ENCODE measurements around the gene FGB. TPM values are rescaled to one million over a fixed set of nuclear protein-coding genes. Genes with fewer than 3 reads are reported as not detected.

The FGB gene
- total and polyA plus RNA-seq, 2 donors: 1.1 to 1.3 TPM

DNA sequence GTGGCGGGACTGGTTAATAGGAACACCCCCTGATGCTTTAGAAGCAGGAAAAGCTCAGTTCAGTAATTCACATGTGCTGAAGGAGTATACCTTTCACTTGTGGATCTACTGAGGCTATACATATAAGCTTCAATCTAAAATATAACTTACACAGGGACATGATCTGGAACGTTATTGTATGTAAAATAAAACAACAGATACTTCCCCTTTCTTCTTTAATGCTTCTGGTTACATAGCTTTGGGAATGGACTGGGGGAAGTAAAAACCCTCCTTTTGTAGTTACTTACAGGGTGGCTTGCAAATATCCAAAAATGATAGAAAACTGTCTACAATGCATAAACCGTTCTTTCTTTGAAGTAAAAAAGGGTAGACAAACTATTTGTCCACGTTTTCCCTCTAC lies 47.8 kb downstream of the FGB start:
- 50% methylated on average over 4 of the region's 4 CpGs for WGBS
- no peak overlapping the region for H3K4me3 ChIP-seq (ENCODE audit: low read length in 2 of 2)
- no peaks in the 10 kb centered on the region for H3K36me3 ChIP-seq (ENCODE audit: control insufficient read depth in 2 of 2, insufficient read depth in 2 of 2, low read length in 1 of 2)
- no peaks in the 10 kb centered on the region for H3K9me3 ChIP-seq (ENCODE audit: control insufficient read depth in 2 of 2, insufficient read depth in 1 of 2, low read length in 1 of 2)
- no peak for DNase-seq (ENCODE audit: low read depth in 6 of 9, low spot score in 9 of 9)
- H3K27ac ChIP-seq (ENCODE audit: low read depth in 1 of 2, low read length in 1 of 2): no peak overlapping the region
- no peaks in the 10 kb centered on the region for H3K27me3 ChIP-seq (ENCODE audit: control insufficient read depth in 2 of 2, insufficient read depth in 1 of 2, low read length in 1 of 2)
- H3K4me1 ChIP-seq (ENCODE audit: control insufficient read depth in 2 of 2, insufficient read depth in 2 of 2, low read length in 2 of 2): no peaks in the 10 kb centered on the region

DNA sequence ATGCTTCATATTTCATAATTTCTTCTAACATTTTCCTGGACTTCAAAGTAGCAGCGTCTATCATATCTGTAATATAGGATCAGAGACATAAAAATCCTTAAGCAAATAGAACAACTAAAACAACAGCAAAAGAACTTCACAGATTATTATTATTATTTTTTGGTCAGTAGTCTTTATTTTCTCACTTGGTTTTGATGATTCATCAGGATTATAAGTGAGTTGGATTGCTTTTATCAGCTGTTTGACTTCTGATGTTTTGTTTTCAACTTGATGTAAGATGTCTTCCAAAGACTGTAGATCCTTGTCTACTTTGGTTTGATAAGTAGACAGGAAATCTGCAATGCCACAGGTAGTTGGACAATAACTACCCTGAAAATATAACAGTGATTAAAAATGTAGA lies 49.0 kb downstream of the FGB start:
- no peak overlapping the region for H3K4me3 ChIP-seq (ENCODE audit: low read length in 2 of 2)
- H3K36me3 ChIP-seq (ENCODE audit: control insufficient read depth in 2 of 2, insufficient read depth in 2 of 2, low read length in 1 of 2): no peaks in the 10 kb centered on the region
- WGBS: 97% methylated on average over 1 of the region's 1 CpG
- no peaks in the 10 kb centered on the region for H3K4me1 ChIP-seq (ENCODE audit: control insufficient read depth in 2 of 2, insufficient read depth in 2 of 2, low read length in 2 of 2)
- DNase-seq (ENCODE audit: low read depth in 6 of 9, low spot score in 9 of 9): no peak
- H3K27me3 ChIP-seq (ENCODE audit: control insufficient read depth in 2 of 2, insufficient read depth in 1 of 2, low read length in 1 of 2): no peaks in the 10 kb centered on the region
- H3K9me3 ChIP-seq (ENCODE audit: control insufficient read depth in 2 of 2, insufficient read depth in 1 of 2, low read length in 1 of 2): no peaks in the 10 kb centered on the region
- no peak overlapping the region for H3K27ac ChIP-seq (ENCODE audit: low read depth in 1 of 2, low read length in 1 of 2)

DNA sequence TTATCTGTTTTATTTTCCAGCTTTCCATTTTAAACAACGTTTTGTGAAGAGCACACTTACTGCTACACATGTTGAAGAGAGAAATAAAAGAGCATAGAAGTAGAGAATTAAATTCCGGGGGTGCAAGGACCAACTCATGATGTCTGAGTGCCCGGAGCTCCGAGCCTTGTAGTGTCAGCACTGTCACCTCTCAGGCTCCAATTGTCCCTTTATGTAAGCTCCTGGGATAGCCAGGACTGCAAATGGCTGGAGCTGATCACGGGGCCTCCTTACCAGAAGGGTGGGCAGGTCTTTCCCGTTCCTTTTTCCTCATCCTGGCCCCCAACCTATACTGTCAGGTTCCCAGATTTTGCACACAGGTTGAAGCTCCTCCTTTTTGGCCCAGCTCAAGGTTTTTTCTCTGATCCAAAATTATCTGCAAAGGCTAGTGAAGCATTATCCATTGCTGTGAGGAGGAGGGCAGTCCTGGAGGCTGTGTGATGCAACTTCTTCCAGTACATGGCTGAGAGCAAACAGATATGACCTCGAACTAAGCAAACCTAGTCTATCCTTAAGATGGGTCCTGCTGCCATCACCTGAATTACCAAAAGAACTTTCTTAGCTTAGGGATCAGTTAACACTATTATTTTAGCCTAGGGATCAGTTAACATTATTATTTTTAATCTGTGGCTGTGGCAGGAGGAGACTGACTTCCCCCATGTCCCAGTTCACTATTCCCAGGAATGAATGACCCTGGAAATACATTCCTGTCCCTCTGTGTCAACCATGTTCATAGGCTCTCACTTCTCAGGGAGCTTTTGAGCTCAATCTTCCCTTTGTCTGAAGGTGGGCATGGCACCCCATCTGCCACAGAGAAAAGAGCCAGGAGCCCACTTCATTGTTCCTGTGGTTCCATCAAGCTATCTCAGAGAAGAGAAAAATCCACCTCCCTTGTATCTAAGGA lies 49.9 kb downstream of the FGB start, which contains the start of gene FGG:
Gene FGG (minus strand): TSS at position 185 of the 943 bp plus-strand sequence. CDS start 47 bp downstream, at position 138.
- Histone ChIP-seq H3K9me3 (ENCODE audit: control insufficient read depth in 2 of 2, insufficient read depth in 1 of 2, low read length in 1 of 2) (no peaks in the 10 kb centered on the region), H3K27ac (ENCODE audit: low read depth in 1 of 2, low read length in 1 of 2) (no peak within 1 kb of the TSS), H3K27me3 (ENCODE audit: control insufficient read depth in 2 of 2, insufficient read depth in 1 of 2, low read length in 1 of 2) (no peaks in the 10 kb centered on the region), H3K36me3 (ENCODE audit: control insufficient read depth in 2 of 2, insufficient read depth in 2 of 2, low read length in 1 of 2) (no peaks in the 10 kb centered on the region), H3K4me3 (ENCODE audit: low read length in 2 of 2) (no peak within 1 kb of the TSS), H3K4me1 (ENCODE audit: control insufficient read depth in 2 of 2, insufficient read depth in 2 of 2, low read length in 2 of 2) (no peaks in the 10 kb centered on the region)
- 91% methylated on average over 7 of the region's 7 CpGs for WGBS
- no peak for DNase-seq (ENCODE audit: low read depth in 6 of 9, low spot score in 9 of 9)

DNA sequence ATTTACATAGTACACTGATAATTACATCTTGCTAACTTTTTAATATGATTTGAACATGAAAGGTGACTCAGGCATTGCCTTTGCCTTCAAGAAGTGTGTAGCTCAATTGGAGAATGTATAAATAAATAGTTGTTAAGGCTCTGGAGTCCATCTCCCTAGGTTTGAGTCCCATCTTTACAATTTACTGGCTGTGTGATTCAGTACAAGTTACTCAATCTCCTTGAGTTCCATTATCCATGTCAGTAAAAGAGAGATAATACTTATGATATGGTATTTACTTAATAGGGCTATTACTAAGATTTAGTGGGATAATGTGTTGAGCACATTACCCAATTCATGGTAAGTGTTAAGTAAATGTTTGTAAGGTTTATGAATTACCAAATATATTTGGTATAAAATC lies 51.5 kb downstream of the FGB start:
- H3K27ac ChIP-seq (ENCODE audit: low read depth in 1 of 2, low read length in 1 of 2): no peak overlapping the region
- H3K4me3 ChIP-seq (ENCODE audit: low read length in 2 of 2): no peak overlapping the region
- H3K4me1 ChIP-seq (ENCODE audit: control insufficient read depth in 2 of 2, insufficient read depth in 2 of 2, low read length in 2 of 2): no peaks in the 10 kb centered on the region
- DNase-seq (ENCODE audit: low read depth in 6 of 9, low spot score in 9 of 9): no peak
- H3K27me3 ChIP-seq (ENCODE audit: control insufficient read depth in 2 of 2, insufficient read depth in 1 of 2, low read length in 1 of 2): no peaks in the 10 kb centered on the region
- no peaks in the 10 kb centered on the region for H3K36me3 ChIP-seq (ENCODE audit: control insufficient read depth in 2 of 2, insufficient read depth in 2 of 2, low read length in 1 of 2)
- H3K9me3 ChIP-seq (ENCODE audit: control insufficient read depth in 2 of 2, insufficient read depth in 1 of 2, low read length in 1 of 2): no peaks in the 10 kb centered on the region

DNA sequence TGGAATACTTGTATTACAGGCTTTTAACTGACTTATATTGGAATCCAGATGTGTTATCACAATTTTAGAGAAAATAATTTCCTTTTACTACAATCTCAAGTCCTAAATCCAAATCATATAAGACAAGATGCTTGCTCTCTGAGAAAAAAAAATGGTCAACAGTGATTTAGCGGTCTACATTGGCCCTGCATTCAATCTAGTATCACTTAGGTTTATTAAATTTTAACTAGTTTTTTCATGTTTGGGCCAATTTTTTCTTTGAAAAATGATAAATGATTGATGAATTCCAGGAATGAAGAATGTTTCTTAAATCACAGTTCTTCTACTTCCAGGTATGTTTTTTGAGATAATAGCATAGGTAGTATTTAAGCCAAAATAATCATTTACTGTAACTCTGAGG lies 52.4 kb downstream of the FGB start:
- H3K4me1 ChIP-seq (ENCODE audit: control insufficient read depth in 2 of 2, insufficient read depth in 2 of 2, low read length in 2 of 2): no peaks in the 10 kb centered on the region
- H3K9me3 ChIP-seq (ENCODE audit: control insufficient read depth in 2 of 2, insufficient read depth in 1 of 2, low read length in 1 of 2): no peaks in the 10 kb centered on the region
- no peak for DNase-seq (ENCODE audit: low read depth in 6 of 9, low spot score in 9 of 9)
- H3K36me3 ChIP-seq (ENCODE audit: control insufficient read depth in 2 of 2, insufficient read depth in 2 of 2, low read length in 1 of 2): no peaks in the 10 kb centered on the region
- H3K4me3 ChIP-seq (ENCODE audit: low read length in 2 of 2): no peak overlapping the region
- WGBS: 97% methylated on average over 1 of the region's 1 CpG
- H3K27me3 ChIP-seq (ENCODE audit: control insufficient read depth in 2 of 2, insufficient read depth in 1 of 2, low read length in 1 of 2): no peaks in the 10 kb centered on the region
- H3K27ac ChIP-seq (ENCODE audit: low read depth in 1 of 2, low read length in 1 of 2): no peak overlapping the region

DNA sequence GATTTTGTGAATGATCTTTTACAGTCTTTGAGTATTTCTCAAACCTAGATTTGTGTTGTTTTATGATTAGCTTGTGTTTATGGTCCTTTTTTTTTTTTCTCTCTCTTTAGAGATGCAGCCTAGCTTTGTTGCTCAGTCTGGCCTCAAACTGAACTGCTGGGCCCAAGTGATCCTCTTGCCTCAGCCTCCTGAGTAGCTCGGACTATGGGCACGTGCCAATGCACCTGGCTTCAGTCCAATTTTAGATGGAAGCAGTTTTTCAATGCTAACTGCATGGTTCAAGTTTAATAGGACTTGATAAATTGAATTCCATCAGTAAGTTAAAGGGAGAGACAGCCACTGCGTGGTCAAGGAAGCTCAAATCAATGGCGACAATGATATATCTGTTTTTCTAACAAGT lies 53.5 kb downstream of the FGB start:
- no peaks in the 10 kb centered on the region for H3K9me3 ChIP-seq (ENCODE audit: control insufficient read depth in 2 of 2, insufficient read depth in 1 of 2, low read length in 1 of 2)
- no peak overlapping the region for H3K4me3 ChIP-seq (ENCODE audit: low read length in 2 of 2)
- no peak for DNase-seq (ENCODE audit: low read depth in 6 of 9, low spot score in 9 of 9)
- H3K36me3 ChIP-seq (ENCODE audit: control insufficient read depth in 2 of 2, insufficient read depth in 2 of 2, low read length in 1 of 2): no peaks in the 10 kb centered on the region
- H3K4me1 ChIP-seq (ENCODE audit: control insufficient read depth in 2 of 2, insufficient read depth in 2 of 2, low read length in 2 of 2): no peaks in the 10 kb centered on the region
- H3K27ac ChIP-seq (ENCODE audit: low read depth in 1 of 2, low read length in 1 of 2): no peak overlapping the region
- 82% methylated on average over 4 of the region's 4 CpGs for WGBS
- H3K27me3 ChIP-seq (ENCODE audit: control insufficient read depth in 2 of 2, insufficient read depth in 1 of 2, low read length in 1 of 2): no peaks in the 10 kb centered on the region

DNA sequence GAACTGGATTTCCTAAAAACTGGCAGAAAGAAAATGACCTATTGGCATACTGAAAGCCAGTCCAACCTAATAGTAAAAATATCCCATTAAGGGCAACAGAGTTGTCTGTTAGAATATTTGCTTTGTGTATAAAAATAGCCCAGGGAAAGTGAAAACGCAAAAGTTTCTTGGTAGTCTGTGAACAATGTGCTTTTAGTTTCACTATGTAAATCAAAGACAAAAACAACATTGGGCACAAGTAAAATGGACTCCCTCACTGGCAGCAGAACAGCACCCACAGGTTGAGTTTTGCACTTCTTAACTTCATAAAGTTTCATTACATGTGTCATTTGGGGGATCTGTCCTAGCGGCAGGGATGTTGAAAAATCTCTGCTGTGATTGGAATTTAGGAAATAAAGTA lies 53.9 kb downstream of the FGB start:
- peak in 1 of 9 donors; percentile 6 for DNase-seq (ENCODE audit: low read depth in 6 of 9, low spot score in 9 of 9)
- Histone ChIP-seq H3K27me3 (ENCODE audit: control insufficient read depth in 2 of 2, insufficient read depth in 1 of 2, low read length in 1 of 2) (no peaks in the 10 kb centered on the region), H3K27ac (ENCODE audit: low read depth in 1 of 2, low read length in 1 of 2) (no peak overlapping the region), H3K9me3 (ENCODE audit: control insufficient read depth in 2 of 2, insufficient read depth in 1 of 2, low read length in 1 of 2) (no peaks in the 10 kb centered on the region), H3K4me1 (ENCODE audit: control insufficient read depth in 2 of 2, insufficient read depth in 2 of 2, low read length in 2 of 2) (no peaks in the 10 kb centered on the region), H3K36me3 (ENCODE audit: control insufficient read depth in 2 of 2, insufficient read depth in 2 of 2, low read length in 1 of 2) (no peaks in the 10 kb centered on the region), H3K4me3 (ENCODE audit: low read length in 2 of 2) (no peak overlapping the region)
- WGBS: 31% methylated on average over 2 of the region's 2 CpGs

DNA sequence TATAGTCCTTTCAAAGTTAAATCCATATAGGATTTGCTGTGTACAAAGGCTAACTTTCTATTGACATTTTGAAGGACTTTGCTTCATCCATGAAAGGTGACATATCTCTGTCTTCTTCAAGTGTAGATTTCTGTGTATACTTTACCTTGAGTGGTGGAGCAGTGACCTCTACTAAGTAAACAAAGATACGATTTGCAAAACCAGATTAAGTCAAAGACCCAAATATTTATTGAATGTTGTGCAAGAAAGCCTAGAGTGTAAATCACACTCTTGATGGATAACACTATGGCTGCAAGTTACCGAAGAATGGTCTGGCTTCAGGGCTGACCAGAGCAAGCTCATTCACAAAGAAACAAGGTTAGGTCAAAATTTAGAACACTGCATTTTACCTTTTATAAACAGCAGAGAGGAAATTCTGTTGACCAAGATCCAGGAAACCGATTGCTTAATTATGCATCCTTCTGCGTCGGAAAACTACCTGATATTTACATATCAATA lies 55.1 kb downstream of the FGB start:
- 94% methylated on average over 5 of the region's 5 CpGs for WGBS
- no peak overlapping the region for H3K4me3 ChIP-seq (ENCODE audit: low read length in 2 of 2)
- DNase-seq (ENCODE audit: low read depth in 6 of 9, low spot score in 9 of 9): no peak
- no peaks in the 10 kb centered on the region for H3K27me3 ChIP-seq (ENCODE audit: control insufficient read depth in 2 of 2, insufficient read depth in 1 of 2, low read length in 1 of 2)
- H3K4me1 ChIP-seq (ENCODE audit: control insufficient read depth in 2 of 2, insufficient read depth in 2 of 2, low read length in 2 of 2): no peaks in the 10 kb centered on the region
- no peaks in the 10 kb centered on the region for H3K9me3 ChIP-seq (ENCODE audit: control insufficient read depth in 2 of 2, insufficient read depth in 1 of 2, low read length in 1 of 2)
- H3K27ac ChIP-seq (ENCODE audit: low read depth in 1 of 2, low read length in 1 of 2): no peak overlapping the region
- H3K36me3 ChIP-seq (ENCODE audit: control insufficient read depth in 2 of 2, insufficient read depth in 2 of 2, low read length in 1 of 2): no peaks in the 10 kb centered on the region

DNA sequence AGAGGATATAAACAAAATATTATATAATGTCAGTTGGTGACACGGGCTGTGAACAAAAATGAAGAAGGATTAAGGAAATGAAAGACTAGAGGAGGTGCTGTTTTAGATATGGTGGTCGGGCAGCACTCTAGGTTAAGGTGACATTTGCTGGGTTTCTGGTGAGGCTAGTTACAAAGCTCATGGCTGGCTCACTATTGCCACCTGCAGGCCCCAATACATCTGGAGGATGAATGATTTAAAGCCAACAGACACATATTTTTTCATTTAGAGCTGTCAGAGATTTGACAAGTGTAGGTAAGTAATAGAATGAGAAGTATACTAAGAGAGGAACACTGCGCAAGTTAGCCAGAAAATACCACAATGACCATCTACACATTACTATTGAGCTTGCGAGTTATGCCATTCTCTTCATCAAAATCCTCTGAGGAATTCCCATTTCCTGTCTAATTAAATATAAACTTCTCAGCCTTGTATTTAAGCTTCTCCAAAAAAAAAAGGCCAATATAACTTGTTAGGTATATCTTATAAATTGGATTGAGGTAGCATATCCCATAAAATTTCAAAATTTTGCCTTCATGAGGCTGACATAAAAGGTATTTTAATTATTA lies 56.0 kb downstream of the FGB start:
- 54% methylated on average over 4 of the region's 4 CpGs for WGBS
- H3K27me3 ChIP-seq (ENCODE audit: control insufficient read depth in 2 of 2, insufficient read depth in 1 of 2, low read length in 1 of 2): peaks cover 0 to 3% of the 10 kb centered on the region in 2 donors
- H3K4me1 ChIP-seq (ENCODE audit: control insufficient read depth in 2 of 2, insufficient read depth in 2 of 2, low read length in 2 of 2): no peaks in the 10 kb centered on the region
- H3K4me3 ChIP-seq (ENCODE audit: low read length in 2 of 2): no peak overlapping the region
- H3K27ac ChIP-seq (ENCODE audit: low read depth in 1 of 2, low read length in 1 of 2): no peak overlapping the region
- H3K36me3 ChIP-seq (ENCODE audit: control insufficient read depth in 2 of 2, insufficient read depth in 2 of 2, low read length in 1 of 2): no peaks in the 10 kb centered on the region
- H3K9me3 ChIP-seq (ENCODE audit: control insufficient read depth in 2 of 2, insufficient read depth in 1 of 2, low read length in 1 of 2): no peaks in the 10 kb centered on the region
- DNase-seq (ENCODE audit: low read depth in 6 of 9, low spot score in 9 of 9): peak in 4 of 9 donors; percentile 9 to 55 (median 26)

Measured in thymus (tissue), 11 donors.